IPS-15b (cell line): ENCODE measurements around the gene FAM193A.
"Not testable (repeated sequence)": the region's sequence is repeated elsewhere in the genome, so short reads cannot be mapped to it uniquely, and the experiment has no call there.

Experiments
- H3K27me3 ChIP-seq: one replicate; pipeline ENCODE4 v1.6.1; 2013; ENCODE audit warnings: low read length; ENCODE audit not compliant: control insufficient read depth, insufficient read depth
- H3K36me3 ChIP-seq: one replicate; pipeline ENCODE4 v1.6.1; 2013; ENCODE audit warnings: low read length; ENCODE audit not compliant: control insufficient read depth, insufficient read depth
- H3K4me1 ChIP-seq: one replicate; pipeline ENCODE4 v1.6.1; 2013; ENCODE audit warnings: mild to moderate bottlenecking, low read length; ENCODE audit not compliant: control insufficient read depth, insufficient read depth
- H3K4me3 ChIP-seq: one replicate; pipeline ENCODE4 v1.5.1; 2013; ENCODE audit warnings: low read depth, low read length
- H3K9ac ChIP-seq: one replicate; pipeline ENCODE4 v1.6.1; 2013; ENCODE audit warnings: low read depth, mild to moderate bottlenecking, low read length
- H3K9me3 ChIP-seq: one replicate; pipeline ENCODE4 v1.6.1; 2013; ENCODE audit warnings: mild to moderate bottlenecking, low read length; ENCODE audit not compliant: control insufficient read depth, insufficient read depth

FAM193A gene

GRCh38 chr4:2753436-2753835, 217.0 kb downstream of the FAM193A start:
- no peaks in the 10 kb centered on the region for H3K9me3 ChIP-seq
- peaks cover 4% of the 10 kb centered on the region for H3K4me1 ChIP-seq
- H3K4me3 ChIP-seq, result no peak overlapping the region
- no peak overlapping the region for H3K9ac ChIP-seq
- peaks cover 2% of the 10 kb centered on the region for H3K27me3 ChIP-seq
- peaks cover 5% of the 10 kb centered on the region for H3K36me3 ChIP-seq

GRCh38 chr4:2754848-2755819, 218.7 kb downstream of the FAM193A start:
- H3K4me1 ChIP-seq, result peaks cover 4% of the 10 kb centered on the region
- no peaks in the 10 kb centered on the region for H3K9me3 ChIP-seq
- no peak overlapping the region for H3K9ac ChIP-seq
- peaks cover 5% of the 10 kb centered on the region for H3K36me3 ChIP-seq
- H3K27me3 ChIP-seq, result peaks cover 2% of the 10 kb centered on the region
- H3K4me3 ChIP-seq, result peak overlapping the region; percentile 63

DNA sequence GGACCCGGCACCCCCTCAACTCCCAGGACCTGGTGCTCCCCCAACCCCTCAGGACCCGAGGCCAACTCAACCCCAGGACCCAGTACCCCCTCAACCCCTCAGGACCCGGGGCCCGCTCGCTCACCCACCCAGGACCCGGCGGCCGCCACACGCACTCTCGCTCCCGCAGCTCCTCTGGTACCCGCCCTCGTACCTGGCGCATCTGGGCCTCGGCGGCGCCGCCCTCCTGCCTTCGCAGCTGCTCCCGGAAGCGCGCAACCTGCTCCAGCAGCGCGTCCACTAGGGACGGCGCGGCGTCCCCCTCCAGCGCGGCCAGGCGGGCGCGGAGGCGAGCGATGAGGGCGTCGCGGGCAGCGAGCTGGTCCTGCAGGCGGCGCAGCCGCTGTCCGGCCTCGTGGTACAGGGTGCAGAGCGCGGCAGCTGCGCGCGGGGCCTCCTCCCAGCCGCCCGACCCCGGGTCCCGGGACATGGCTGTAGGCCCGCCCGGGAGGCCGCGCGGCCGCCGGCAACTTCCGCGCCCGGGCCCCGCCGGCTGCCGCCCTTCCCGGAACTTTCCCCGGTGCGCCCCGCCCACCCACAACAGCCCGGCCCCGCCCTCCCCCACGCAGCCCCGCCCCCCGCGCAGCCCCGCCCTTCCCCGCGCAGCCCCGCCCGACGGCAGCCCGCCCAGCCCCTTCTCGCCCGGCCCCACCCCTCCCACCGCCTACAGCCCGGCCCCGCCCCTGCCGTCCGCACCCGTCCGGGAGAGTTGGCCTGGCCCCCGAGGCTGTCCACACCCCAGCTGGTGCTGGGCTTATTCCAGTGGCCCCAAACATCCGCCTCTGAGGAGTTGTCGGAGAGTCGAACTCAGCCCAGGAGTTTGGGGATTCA, 219.6 kb downstream of the FAM193A start, which contains the start of gene TNIP2:
Gene TNIP2 (minus strand): TSS at position 516 of the 870 bp plus-strand sequence. CDS start 47 bp downstream, at position 469.
- H3K9me3 ChIP-seq, result no peaks in the 10 kb centered on the region
- peaks cover 2% of the 10 kb centered on the region for H3K27me3 ChIP-seq
- peaks cover 5% of the 10 kb centered on the region for H3K36me3 ChIP-seq
- peak within 1 kb of the TSS; percentile 63 for H3K4me3 ChIP-seq
- peaks cover 4% of the 10 kb centered on the region for H3K4me1 ChIP-seq
- H3K9ac ChIP-seq, result peak within 1 kb of the TSS; percentile 47

GRCh38 chr4:2756691-2757350, 220.4 kb downstream of the FAM193A start:
- Histone ChIP-seq H3K4me3 (peak overlapping the region; percentile 53), H3K36me3 (peaks cover 5% of the 10 kb centered on the region), H3K9me3 (no peaks in the 10 kb centered on the region), H3K4me1 (peaks cover 5% of the 10 kb centered on the region), H3K27me3 (peaks cover 2% of the 10 kb centered on the region), H3K9ac (no peak overlapping the region)

DNA sequence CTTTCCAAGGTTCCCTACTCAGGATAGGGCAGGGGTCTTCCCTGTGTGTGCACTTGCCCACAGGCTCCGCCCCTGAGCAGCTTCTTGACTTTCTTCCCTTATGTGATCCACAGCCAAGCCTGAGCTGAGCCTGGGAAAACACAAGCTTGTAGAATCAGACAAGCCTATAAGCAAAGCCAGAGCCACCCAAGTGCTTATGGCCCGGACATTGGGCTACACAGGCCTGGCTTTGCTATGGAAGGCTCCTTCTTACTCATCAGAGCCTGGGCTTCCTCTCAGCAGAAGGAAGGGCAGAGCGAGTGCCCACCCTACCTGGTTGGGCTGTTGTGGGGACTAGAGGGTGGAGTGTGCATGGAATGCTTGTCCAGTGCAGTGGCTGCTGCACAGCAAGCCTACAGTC, 221.0 kb downstream of the FAM193A start:
- no peak overlapping the region for H3K4me3 ChIP-seq
- peaks cover 6% of the 10 kb centered on the region for H3K4me1 ChIP-seq
- peaks cover 5% of the 10 kb centered on the region for H3K36me3 ChIP-seq
- peaks cover 3% of the 10 kb centered on the region for H3K27me3 ChIP-seq
- no peaks in the 10 kb centered on the region for H3K9me3 ChIP-seq
- no peak overlapping the region for H3K9ac ChIP-seq

DNA sequence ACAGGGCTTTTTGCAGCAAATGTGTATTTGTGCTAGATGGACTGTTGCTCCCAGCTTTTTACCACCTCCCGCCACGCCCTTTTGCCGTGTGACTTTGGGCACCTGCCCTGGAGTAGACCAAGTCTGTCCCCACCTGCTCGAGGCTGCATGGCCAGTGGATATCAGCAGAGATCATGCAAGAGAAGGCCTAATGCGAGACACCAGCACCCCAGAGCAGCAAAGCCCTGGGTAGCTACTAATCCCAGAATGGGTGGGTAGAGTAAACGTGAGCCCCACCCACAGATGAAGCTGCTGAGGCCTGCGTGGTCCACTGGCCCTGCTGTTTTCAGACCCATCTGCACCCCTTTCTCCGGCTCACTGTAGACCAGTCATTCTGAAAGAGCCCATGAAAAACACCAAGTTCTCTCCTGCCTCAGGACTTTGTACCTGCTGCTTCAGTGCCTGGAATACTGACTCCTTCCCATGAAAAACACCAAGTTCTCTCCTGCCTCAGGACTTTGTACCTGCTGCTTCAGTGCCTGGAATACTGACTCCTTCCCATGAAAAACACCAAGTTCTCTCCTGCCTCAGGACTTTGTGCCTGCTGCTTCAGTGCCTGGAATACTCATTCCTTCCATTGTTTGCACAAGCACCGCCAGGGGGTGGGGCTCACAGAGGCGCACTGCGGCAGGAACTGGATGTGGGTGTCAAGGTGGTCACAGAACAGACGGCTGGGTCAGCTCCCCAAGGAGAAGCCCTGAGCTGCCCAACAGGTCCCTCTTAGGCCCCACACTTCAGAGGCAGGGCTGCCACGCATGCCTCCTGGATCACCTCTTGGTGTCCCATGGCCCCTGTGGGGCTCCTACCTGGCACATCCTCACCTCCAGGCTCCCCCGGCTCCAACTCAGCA, 224.8 kb downstream of the FAM193A start:
- no peaks in the 10 kb centered on the region for H3K9me3 ChIP-seq
- peaks cover 6% of the 10 kb centered on the region for H3K4me1 ChIP-seq
- no peaks in the 10 kb centered on the region for H3K36me3 ChIP-seq
- H3K27me3 ChIP-seq, result peaks cover 4% of the 10 kb centered on the region
- no peak overlapping the region for H3K9ac ChIP-seq
- H3K4me3 ChIP-seq, result no peak overlapping the region

DNA sequence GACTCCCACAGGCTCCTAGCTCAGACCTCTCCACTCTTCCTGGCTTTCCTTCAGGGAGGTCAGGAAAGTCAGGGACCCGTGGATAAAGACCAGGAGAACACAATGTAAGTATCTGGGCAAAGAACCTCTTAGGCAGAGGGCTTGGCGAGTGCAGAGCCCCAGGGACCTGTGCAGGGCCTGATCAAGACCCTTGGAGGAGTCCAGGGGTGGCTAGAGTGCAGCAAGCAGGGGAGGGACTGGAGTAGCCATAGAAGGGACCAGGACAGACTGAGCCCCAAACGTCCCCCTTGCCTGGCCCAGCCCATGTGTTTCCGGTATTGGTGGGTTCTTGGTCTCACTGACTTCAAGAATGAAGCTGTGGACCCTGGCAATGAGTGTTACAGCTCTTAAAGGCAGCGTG, 225.6 kb downstream of the FAM193A start:
- Histone ChIP-seq H3K9me3 (no peaks in the 10 kb centered on the region), H3K4me1 (peaks cover 4% of the 10 kb centered on the region), H3K9ac (no peak overlapping the region), H3K36me3 (no peaks in the 10 kb centered on the region), H3K4me3 (no peak overlapping the region), H3K27me3 (peaks cover 4% of the 10 kb centered on the region)

- not testable (repeated sequence) for H3K4me3 ChIP-seq
Measured at GRCh38 chr4:2762486-2763370, 226.3 kb downstream of the FAM193A start.

GRCh38 chr4:2763511-2763967, 227.1 kb downstream of the FAM193A start:
- H3K4me3 ChIP-seq, result peak overlapping the region; percentile 43
- peaks cover 2% of the 10 kb centered on the region for H3K4me1 ChIP-seq
- H3K9me3 ChIP-seq, result no peaks in the 10 kb centered on the region
- H3K9ac ChIP-seq, result peak overlapping the region; percentile 60
- peaks cover 2% of the 10 kb centered on the region for H3K27me3 ChIP-seq
- H3K36me3 ChIP-seq, result no peaks in the 10 kb centered on the region

More at GRCh38 chr4:2762486-2763370, 226.3 kb downstream of the FAM193A start:
- not testable (repeated sequence) for H3K36me3 ChIP-seq, H3K9me3 ChIP-seq, H3K4me1 ChIP-seq, H3K27me3 ChIP-seq, H3K9ac ChIP-seq
